Smooth muscle cell (in vitro differentiated cells): ENCODE results near the gene TRIM10. TPM values are rescaled to one million over a fixed set of nuclear protein-coding genes. Genes with fewer than 3 reads are reported as not detected.
A peak's percentile ranks its signal among the peaks of the same experiment; 100 is the strongest.

Source experiments
- DNase-seq: peaks from one replicate; lab custom pipeline; 2025; ENCODE audit not compliant: unreplicated experiment; lab: John Stamatoyannopoulos, UW
- H2AFZ ChIP-seq: fragments of 200-600 bp; sonication (generic); 2 replicates; pipeline ENCODE4 v1.6.0; 2016; ENCODE audit warnings: antibody characterized with exemption, low read depth, mild to moderate bottlenecking
- H3F3A ChIP-seq: fragments of 200-600 bp; sonication (generic); 2 replicates; pipeline ENCODE4 v1.6.0; 2017; ENCODE audit warnings: antibody characterized with exemption, low read depth
- H3K27ac ChIP-seq: fragments of 200-600 bp; sonication (generic); 2 replicates; pipeline ENCODE4 v1.5.1; 2016; ENCODE audit warnings: low read depth, mild to moderate bottlenecking
- H3K27me3 ChIP-seq: fragments of 200-600 bp; sonication (generic); 2 replicates; pipeline ENCODE4 v1.6.1; 2016; ENCODE audit warnings: low read depth, mild to moderate bottlenecking
- H3K36me3 ChIP-seq: fragments of 200-600 bp; sonication (generic); 2 replicates; pipeline ENCODE4 v1.5.1; 2016; ENCODE audit warnings: low read depth
- H3K4me1 ChIP-seq: fragments of 200-600 bp; sonication (generic); 2 replicates; pipeline ENCODE4 v1.5.1; 2016; ENCODE audit warnings: low read depth
- H3K4me2 ChIP-seq: fragments of 200-600 bp; sonication (generic); 2 replicates; pipeline ENCODE4 v1.6.0; 2016; ENCODE audit warnings: mild to moderate bottlenecking
- H3K4me3 ChIP-seq: fragments of 200-600 bp; sonication (generic); 2 replicates; pipeline ENCODE4 v1.5.1; 2016; ENCODE audit warnings: mild to moderate bottlenecking
- H3K79me2 ChIP-seq: fragments of 200-600 bp; sonication (generic); 2 replicates; pipeline ENCODE4 v1.6.0; 2016; ENCODE audit warnings: low read depth, mild to moderate bottlenecking
- H3K9ac ChIP-seq: fragments of 200-600 bp; sonication (generic); 2 replicates; pipeline ENCODE4 v1.6.0; 2016; ENCODE audit warnings: low read depth
- H3K9me3 ChIP-seq: fragments of 200-600 bp; sonication (generic); replicated peaks from 2 replicates; pipeline ENCODE4 v1.5.1; 2016; ENCODE audit warnings: low read depth
- H4K20me1 ChIP-seq: fragments of 200-600 bp; sonication (generic); 2 replicates; pipeline ENCODE4 v1.6.0; 2016; ENCODE audit warnings: low read depth
- WGBS: methylation state at CpG from one replicate; pipeline ENCODE4 v1.1.7; 2016; ENCODE audit warnings: low lambda C conversion rate; 5-methylcytosine and 5-hydroxymethylcytosine counted together
- polyA plus RNA-seq: library from polyadenylated mRNA; unstranded; fragments of >200 nt; fragmentation: Nextera tagmentation; extraction: Ambion mirVana; gene quantifications from 2 replicates; pipeline ENCODE4 v1.2.1, GENCODE V29; 2016
- total RNA-seq: library from RNA; depleted of rRNA; stranded (reverse); fragments of >200 nt; gene quantifications from 2 replicates; pipeline ENCODE4 v1.2.3, GENCODE V29; 2014
- TF ChIP-seq, protein P1 (sequence below): fragments of 200-600 bp; sonication (generic); IDR thresholded peaks from 2 replicates; pipeline ENCODE4 v1.5.1; 2017; ENCODE audit warnings: borderline replicate concordance, mild to moderate bottlenecking, antibody characterized with exemption; ENCODE audit not compliant: insufficient read depth, poor library complexity, severe bottlenecking

The TRIM10 gene
- total and polyA plus RNA-seq, 2 experiments from 2014 or later: not detected

- Histone ChIP-seq H3K4me2 (no peak overlapping the region), H3K36me3 (no peaks in the 10 kb centered on the region), H3K79me2 (no peaks in the 10 kb centered on the region), H2AFZ (no peak overlapping the region), H3K9ac (no peak overlapping the region), H3K27ac (no peak overlapping the region), H3K9me3 (no peaks in the 10 kb centered on the region), H3F3A (no peaks in the 10 kb centered on the region), H3K4me3 (no peak overlapping the region), H4K20me1 (no peaks in the 10 kb centered on the region), H3K27me3 (peaks cover 85% of the 10 kb centered on the region), H3K4me1 (no peaks in the 10 kb centered on the region)
- TF ChIP-seq, protein P1, sequence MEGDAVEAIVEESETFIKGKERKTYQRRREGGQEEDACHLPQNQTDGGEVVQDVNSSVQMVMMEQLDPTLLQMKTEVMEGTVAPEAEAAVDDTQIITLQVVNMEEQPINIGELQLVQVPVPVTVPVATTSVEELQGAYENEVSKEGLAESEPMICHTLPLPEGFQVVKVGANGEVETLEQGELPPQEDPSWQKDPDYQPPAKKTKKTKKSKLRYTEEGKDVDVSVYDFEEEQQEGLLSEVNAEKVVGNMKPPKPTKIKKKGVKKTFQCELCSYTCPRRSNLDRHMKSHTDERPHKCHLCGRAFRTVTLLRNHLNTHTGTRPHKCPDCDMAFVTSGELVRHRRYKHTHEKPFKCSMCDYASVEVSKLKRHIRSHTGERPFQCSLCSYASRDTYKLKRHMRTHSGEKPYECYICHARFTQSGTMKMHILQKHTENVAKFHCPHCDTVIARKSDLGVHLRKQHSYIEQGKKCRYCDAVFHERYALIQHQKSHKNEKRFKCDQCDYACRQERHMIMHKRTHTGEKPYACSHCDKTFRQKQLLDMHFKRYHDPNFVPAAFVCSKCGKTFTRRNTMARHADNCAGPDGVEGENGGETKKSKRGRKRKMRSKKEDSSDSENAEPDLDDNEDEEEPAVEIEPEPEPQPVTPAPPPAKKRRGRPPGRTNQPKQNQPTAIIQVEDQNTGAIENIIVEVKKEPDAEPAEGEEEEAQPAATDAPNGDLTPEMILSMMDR: no peak
- DNase-seq: no peak
- 85% methylated on average over 27 of the region's 27 CpGs for WGBS
Measured at GRCh38 chr6:30111266-30111856, 49.6 kb downstream of the TRIM10 start.

DNA sequence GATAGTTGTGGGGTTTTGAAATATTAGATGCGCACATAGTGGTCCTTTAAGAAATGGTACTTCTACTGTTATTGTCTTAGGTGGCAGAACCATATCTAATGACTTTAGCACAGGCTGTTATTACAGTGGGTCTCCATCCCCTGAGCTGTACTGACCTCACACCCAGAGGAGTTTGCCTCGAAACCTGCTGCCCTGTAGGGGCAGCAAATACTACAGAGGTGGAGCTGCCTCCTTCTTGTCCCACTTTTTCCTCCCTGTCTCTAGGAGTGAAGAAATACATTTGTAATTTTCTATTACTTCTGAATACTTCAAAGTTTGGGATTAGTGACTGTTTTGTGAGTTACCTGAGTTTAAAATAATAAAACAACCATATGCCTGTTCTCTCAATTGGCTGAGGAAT is 56.4 kb downstream of the TRIM10 start:
- Histone ChIP-seq H3K27ac (no peak overlapping the region), H3K9ac (no peak overlapping the region), H3K4me1 (peaks cover 17% of the 10 kb centered on the region), H3K4me3 (no peak overlapping the region), H3K4me2 (no peak overlapping the region), H3K36me3 (no peaks in the 10 kb centered on the region), H3K27me3 (peaks cover 71% of the 10 kb centered on the region), H2AFZ (no peak overlapping the region), H3F3A (no peaks in the 10 kb centered on the region), H3K79me2 (no peaks in the 10 kb centered on the region), H3K9me3 (no peaks in the 10 kb centered on the region), H4K20me1 (no peaks in the 10 kb centered on the region)
- 74% methylated on average over 2 of the region's 2 CpGs for WGBS
- TF ChIP-seq, protein P1: no peak
- no peak for DNase-seq

DNA sequence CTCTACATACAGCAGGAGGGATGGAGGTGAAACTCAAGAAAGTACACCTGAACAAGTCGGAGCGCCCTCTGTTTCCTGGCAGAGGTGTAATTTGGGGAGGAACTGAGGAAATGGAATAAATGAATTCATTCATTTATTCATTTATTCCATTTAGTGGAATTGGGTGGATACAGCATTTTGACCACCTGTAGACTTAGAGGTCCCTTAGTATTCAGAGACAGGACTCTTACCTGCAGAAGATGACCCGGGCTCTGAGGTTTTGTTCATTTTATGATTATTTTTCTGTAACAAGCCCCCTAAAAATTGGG is 57.2 kb downstream of the TRIM10 start:
- no peak for DNase-seq
- Histone ChIP-seq H3K27ac (no peak overlapping the region), H3K9me3 (no peaks in the 10 kb centered on the region), H3K4me3 (peak overlapping the region; percentile 51), H3K9ac (no peak overlapping the region), H2AFZ (peak overlapping the region; percentile 84), H3K79me2 (no peaks in the 10 kb centered on the region), H3K36me3 (no peaks in the 10 kb centered on the region), H3F3A (no peaks in the 10 kb centered on the region), H3K4me1 (peaks cover 17% of the 10 kb centered on the region), H4K20me1 (no peaks in the 10 kb centered on the region), H3K4me2 (peak overlapping the region; percentile 85), H3K27me3 (peaks cover 73% of the 10 kb centered on the region)
- TF ChIP-seq, protein P1: no peak
- 48% methylated on average over 3 of the region's 3 CpGs for WGBS
